H7 (cell line): ENCODE results near the gene ELN. TPM values are rescaled to one million over a fixed set of nuclear protein-coding genes. Genes with fewer than 3 reads are reported as not detected.
A peak's percentile ranks its signal among the peaks of the same experiment; 100 is the strongest.
"Not testable (repeated sequence)": the region's sequence is repeated elsewhere in the genome, so short reads cannot be mapped to it uniquely, and the experiment has no call there.

Experiments
- DNase-seq: peaks from one replicate; pipeline ENCODE4 v3.0.0; 2012
- H3K27me3 ChIP-seq: 2 replicates; pipeline ENCODE4 v1.6.0; 2011; ENCODE audit warnings: mild to moderate bottlenecking, low read length; ENCODE audit not compliant: control insufficient read depth, insufficient read depth
- H3K36me3 ChIP-seq: replicated peaks from 2 replicates; pipeline ENCODE4 v1.5.1; 2011; ENCODE audit warnings: low read length; ENCODE audit not compliant: control insufficient read depth, insufficient read depth
- H3K4me3 ChIP-seq: 2 replicates; pipeline ENCODE4 v1.5.1; 2011; ENCODE audit warnings: low read depth, mild to moderate bottlenecking, control low read depth, low read length, moderate library complexity; ENCODE audit not compliant: insufficient read depth
- total RNA-seq: library from RNA; depleted of rRNA; stranded (reverse); fragments of >200 nt; shearing (Covaris generic); gene quantifications from 2 replicates; pipeline ENCODE4 v1.2.3, GENCODE V29; 2014; rRNA removed

ELN gene
- 2.7 and 5.3 TPM in 2 replicates for total RNA-seq

- DNase-seq, result peak; percentile 89
- H3K27me3 ChIP-seq, result peaks cover 1% of the 10 kb centered on the region; the same call in 1 of the 2 replicates
- no peak within 1 kb of the TSS for H3K4me3 ChIP-seq
These were observed at the start of gene ELN for GRCh38 chr7:74027683-74028320. Gene ELN (plus strand): TSS chr7:74028173. CDS start chr7:74028188, 15 bp downstream.

GRCh38 chr7:73978661-73979563 is 49.1 kb upstream of the ELN start:
- Histone ChIP-seq H3K36me3 (no peaks in the 10 kb centered on the region), H3K4me3 (no peak overlapping the region), H3K27me3 (no peaks in the 10 kb centered on the region)
- DNase-seq, result peak; percentile 92

More at GRCh38 chr7:74027683-74028320, at the start of gene ELN:
- no peaks in the 10 kb centered on the region for H3K36me3 ChIP-seq

DNA sequence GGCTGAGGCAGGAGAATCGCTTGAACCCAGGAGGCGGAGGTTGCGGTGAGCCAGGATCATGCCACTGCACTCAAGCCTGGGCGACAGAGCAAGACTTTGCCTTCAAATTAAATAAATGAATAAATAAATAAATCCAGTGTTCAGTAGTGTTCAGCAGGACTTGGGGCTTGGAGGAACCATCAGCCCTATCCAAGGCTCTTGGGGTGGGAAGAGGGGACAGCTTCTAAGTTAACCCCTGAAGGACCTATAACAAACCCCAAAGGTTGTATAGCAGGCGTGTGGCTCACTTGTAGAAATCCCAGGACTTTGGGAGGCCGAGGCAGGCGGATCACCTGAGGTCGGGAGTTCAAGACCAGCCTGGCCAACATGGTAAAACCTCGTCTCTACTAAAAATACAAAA is 48.3 kb upstream of the ELN start:
- DNase-seq, H3K36me3 ChIP-seq, H3K27me3 ChIP-seq, H3K4me3 ChIP-seq: not testable (repeated sequence)

- Histone ChIP-seq H3K4me3 (no peak overlapping the region), H3K27me3 (no peaks in the 10 kb centered on the region), H3K36me3 (no peaks in the 10 kb centered on the region)
- no peak for DNase-seq
These were observed 47.8 kb upstream of the ELN start for GRCh38 chr7:73980206-73980605.

GRCh38 chr7:73981933-73982332 is 46.0 kb upstream of the ELN start:
- Histone ChIP-seq H3K27me3 (no peaks in the 10 kb centered on the region), H3K36me3 (no peaks in the 10 kb centered on the region), H3K4me3 (no peak overlapping the region)
- DNase-seq, result no peak

DNA sequence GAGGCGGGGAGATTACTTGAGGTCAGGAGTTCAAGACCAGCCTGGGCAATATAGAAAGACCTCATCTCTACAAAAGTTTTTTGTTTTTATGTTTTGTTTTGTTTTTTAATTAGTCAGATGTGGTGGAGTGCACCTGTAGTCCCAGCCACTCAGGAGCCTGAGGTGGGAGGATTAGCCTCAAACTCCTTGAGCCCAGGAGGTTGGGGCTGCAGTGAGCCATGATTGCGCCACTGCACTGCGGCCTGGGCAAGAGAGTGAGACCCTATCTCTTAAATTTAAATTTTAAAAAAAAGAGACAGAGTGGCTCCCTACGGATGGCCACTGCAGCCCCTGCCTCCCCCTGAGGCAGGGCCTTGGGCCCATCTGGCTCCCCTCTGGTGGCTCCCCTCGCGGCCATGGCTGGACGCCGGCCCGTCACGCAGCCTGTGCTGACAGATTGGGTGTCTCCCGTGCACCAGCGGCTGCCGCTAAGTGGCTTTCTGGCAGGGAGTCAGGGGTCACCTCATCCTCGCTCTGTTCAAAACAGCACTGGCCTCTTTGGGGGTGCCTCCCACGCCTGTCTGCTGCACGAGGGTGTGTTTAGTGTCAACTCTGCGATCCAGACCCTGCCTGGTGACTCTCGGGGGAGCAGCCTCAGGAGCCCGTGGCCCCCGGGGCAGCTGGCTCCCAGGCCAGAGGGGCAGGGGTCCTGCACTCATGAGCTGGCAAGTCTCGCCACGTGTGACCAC is 44.4 kb upstream of the ELN start:
- Histone ChIP-seq H3K27me3 (no peaks in the 10 kb centered on the region), H3K36me3 (no peaks in the 10 kb centered on the region), H3K4me3 (no peak overlapping the region)
- peak; percentile 50 for DNase-seq

DNA sequence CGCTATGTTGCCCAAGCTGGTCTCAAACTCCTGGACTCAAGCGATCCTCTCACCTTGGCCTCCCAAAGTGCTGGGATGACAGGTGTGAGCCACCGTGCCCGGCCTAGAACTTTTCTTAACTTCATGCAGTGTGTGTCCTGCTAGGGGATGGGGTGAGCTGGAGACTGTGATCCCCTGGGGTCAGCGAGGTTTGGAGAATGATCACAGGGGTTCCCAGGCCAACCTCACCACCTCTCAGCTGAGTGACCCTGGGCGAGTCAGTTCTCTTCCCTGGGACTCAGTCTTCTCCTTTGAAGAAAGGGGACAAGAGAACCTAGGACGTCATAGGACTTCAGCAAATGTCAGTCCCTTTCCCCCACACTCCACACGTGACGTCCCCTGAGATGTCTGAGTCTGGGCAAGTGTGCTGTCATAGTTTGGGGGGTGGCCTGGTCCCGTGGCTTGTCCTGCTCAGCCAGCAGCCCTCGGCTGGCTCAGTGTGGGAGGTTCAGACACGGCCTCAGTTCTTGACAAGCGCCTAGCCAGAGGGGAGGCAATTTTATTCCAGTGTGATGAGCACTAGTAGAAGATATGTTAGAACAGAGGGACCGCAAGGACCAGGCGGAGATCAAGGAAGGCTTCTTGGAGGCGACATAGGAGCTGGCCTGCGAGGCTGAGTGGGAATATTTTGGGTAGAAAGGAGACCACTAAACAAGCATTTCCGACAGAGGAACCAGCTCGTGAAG is 43.3 kb upstream of the ELN start:
- Histone ChIP-seq H3K36me3 (no peaks in the 10 kb centered on the region), H3K4me3 (no peak overlapping the region), H3K27me3 (no peaks in the 10 kb centered on the region)
- DNase-seq, result no peak

DNA sequence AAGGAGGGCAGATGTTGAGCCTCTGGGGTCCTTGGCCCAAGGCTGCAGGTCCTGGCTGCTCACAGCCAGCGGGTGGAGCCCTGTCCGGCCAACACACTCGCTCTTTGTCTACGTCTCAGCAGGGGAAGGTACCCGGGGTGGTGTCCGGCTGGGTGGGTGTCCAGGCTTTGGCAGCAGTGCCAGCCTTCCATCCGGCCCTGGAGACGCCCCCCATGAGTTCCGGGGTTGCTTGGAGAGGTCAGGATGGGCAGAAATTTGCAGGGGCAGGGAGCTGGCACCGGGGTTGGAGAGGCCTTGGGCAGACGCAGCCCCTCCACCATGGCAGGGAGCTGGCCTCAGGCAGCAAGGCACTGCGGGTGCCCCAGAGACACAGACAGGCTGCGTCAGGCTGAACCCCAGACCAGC is 42.2 kb upstream of the ELN start:
- no peak overlapping the region for H3K4me3 ChIP-seq
- DNase-seq, result peak; percentile 75

GRCh38 chr7:73986158-73986631 is 41.8 kb upstream of the ELN start:
- Histone ChIP-seq H3K4me3 (no peak overlapping the region), H3K27me3 (no peaks in the 10 kb centered on the region), H3K36me3 (no peaks in the 10 kb centered on the region)
- peak; percentile 64 for DNase-seq

More for the DNA sequence above, 42.2 kb upstream of the ELN start:
- Histone ChIP-seq H3K27me3 (no peaks in the 10 kb centered on the region), H3K36me3 (no peaks in the 10 kb centered on the region)

DNA sequence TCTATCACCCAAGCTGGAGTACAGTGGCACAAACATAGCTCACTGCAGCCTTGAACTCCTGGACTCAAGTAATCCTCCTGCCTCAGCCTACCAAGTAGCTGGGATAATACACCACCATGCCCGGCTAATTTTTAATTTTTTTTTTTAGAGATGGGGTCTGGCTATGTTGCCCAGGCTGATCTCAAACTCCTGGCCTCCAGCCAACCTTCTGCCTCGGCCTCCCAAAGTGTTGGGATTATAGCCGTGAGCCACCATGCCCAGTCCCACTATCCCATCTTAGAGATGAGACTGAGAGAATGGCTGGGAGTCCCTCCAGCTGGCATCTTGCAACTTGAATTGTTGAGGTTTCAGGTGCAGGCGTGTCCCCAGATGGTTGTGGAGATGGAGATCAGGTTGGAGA is 40.7 kb upstream of the ELN start:
- no peak overlapping the region for H3K4me3 ChIP-seq
- DNase-seq, result no peak
- H3K36me3 ChIP-seq, result no peaks in the 10 kb centered on the region
- H3K27me3 ChIP-seq, result no peaks in the 10 kb centered on the region

DNA sequence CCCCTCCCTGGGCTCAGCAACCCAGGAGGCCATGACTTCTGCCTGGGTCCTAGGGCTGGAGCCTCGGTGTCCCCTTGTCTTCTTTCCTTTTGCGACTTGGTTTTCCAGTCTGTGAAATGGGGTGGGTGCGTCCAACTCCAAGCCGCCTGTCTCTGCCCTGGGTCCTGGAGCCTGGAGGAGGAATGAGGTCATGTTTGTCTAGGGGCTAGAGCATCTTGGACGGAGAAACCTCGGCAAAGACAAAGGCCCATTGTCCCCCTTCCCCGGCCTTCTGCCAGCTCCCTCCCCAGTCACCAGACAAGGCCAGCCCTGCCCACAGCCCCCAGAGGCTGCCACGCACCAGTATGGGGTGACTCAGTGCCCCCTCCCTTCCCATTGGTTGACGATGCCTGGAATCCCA is 39.8 kb upstream of the ELN start:
- Histone ChIP-seq H3K36me3 (no peaks in the 10 kb centered on the region), H3K27me3 (no peaks in the 10 kb centered on the region), H3K4me3 (no peak overlapping the region)
- peak; percentile 40 for DNase-seq

DNA sequence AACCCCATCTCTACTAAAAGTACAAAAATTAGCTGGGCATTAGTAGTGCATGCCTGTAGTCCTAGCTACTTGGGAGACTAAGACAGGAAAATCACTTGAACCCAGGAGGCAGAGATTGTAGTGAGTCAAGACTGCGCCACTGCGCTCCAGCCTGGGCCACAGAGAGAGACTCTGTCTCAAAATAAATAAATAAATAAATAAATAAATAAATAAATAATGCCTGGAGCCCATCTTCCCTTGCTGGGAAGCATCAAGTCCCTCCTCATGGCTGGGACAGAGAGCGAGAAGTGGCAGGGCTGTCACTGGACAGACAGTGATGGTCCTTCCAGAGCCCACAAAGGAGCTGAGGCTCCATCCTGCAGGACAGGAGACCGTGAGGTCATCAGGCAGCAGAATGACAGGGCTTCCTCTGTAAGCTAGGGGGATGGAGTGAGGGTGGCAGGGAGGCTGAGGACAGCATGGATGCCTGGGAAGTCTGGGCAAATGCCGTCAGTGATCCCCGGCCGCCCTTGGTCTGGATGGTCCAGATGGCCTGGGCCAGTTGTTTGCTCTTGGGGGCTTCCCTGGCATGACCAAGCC is 36.4 kb upstream of the ELN start:
- Histone ChIP-seq H3K27me3 (no peaks in the 10 kb centered on the region), H3K4me3 (no peak overlapping the region), H3K36me3 (no peaks in the 10 kb centered on the region)
- peak; percentile 38 for DNase-seq

- peak; percentile 38 for DNase-seq
- Histone ChIP-seq H3K4me3 (no peak overlapping the region), H3K36me3 (no peaks in the 10 kb centered on the region), H3K27me3 (no peaks in the 10 kb centered on the region)
These were observed 35.8 kb upstream of the ELN start for GRCh38 chr7:73992101-73992562.

- no peak overlapping the region for H3K4me3 ChIP-seq
- H3K36me3 ChIP-seq, result no peaks in the 10 kb centered on the region
- H3K27me3 ChIP-seq, result no peaks in the 10 kb centered on the region
- no peak for DNase-seq
These were observed 34.0 kb upstream of the ELN start for GRCh38 chr7:73994023-73994422.
